ENCODE measurements around the gene GABBR2.
A peak's percentile ranks its signal among the peaks of the same experiment; 100 is the strongest.

GABBR2 gene

DNA sequence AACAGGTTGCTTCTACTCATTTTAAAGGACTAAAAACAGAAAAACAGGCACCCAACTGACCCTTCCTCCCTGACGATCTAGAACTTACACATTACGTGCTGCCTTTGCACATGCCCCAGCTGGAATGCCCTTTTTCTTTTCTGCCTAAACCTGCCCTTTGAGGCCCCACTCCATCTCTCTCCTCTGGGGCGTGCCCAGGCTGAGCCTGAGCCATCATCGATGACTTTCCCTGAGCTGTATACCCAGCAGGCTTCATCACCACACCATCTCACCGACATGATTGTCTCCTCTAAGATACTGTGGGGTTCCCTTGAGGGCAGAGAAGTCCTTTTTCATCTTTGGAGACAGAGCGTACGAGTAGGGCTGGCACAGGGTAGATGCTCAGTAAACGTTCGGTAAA lies 24.1 kb upstream of the GABBR2 start:
- H3K27ac ChIP-seq (ENCODE audit: poor library complexity, severe bottlenecking), result no peak overlapping the region
- no peak for DNase-seq (ENCODE audit: low spot score)
- peak; percentile 33; the same call in 1 of the 3 replicates for ATAC-seq (ENCODE audit: low read depth)
- H3K4me1 ChIP-seq (ENCODE audit: insufficient read depth, poor library complexity, severe bottlenecking), result no peaks in the 10 kb centered on the region
- no peak overlapping the region for H3K4me3 ChIP-seq (ENCODE audit: severe bottlenecking)
- no peaks in the 10 kb centered on the region for H3K9me3 ChIP-seq (ENCODE audit: severe bottlenecking)
- H3K36me3 ChIP-seq (ENCODE audit: low read depth), result no peaks in the 10 kb centered on the region
- no peaks in the 10 kb centered on the region for H3K27me3 ChIP-seq (ENCODE audit: insufficient read depth, poor library complexity, severe bottlenecking)
- TF ChIP-seq CTCF (IDR thresholded peaks at IDR 0.05; ENCODE audit: poor library complexity, severe bottlenecking), result no peak

DNA sequence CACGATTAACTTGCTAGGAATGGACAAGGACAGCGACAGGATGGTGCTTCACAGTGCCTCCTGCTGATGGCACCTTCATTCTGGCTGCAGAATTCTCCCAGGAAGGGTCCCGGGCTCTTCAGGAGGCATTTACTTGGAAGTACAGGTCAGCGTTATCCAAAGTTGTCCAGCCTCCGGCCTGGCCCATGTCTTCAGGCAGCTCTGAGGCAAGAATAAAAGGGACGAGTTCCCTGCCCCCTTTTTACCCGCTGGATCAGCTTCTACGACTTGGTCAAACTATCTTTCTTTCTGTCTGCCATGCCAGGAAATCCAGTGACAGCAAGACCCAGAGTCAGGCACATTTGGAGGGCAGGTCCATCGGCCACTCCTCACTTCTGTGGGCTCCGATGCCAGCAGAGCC lies 23.4 kb upstream of the GABBR2 start:
- H3K36me3 ChIP-seq (ENCODE audit: low read depth), result no peaks in the 10 kb centered on the region
- H3K27me3 ChIP-seq (ENCODE audit: insufficient read depth, poor library complexity, severe bottlenecking), result no peaks in the 10 kb centered on the region
- no peaks in the 10 kb centered on the region for H3K9me3 ChIP-seq (ENCODE audit: severe bottlenecking)
- H3K4me3 ChIP-seq (ENCODE audit: severe bottlenecking), result no peak overlapping the region
- ATAC-seq (ENCODE audit: low read depth), result no peak
- no peak for DNase-seq (ENCODE audit: low spot score)
- TF ChIP-seq CTCF (IDR thresholded peaks at IDR 0.05; ENCODE audit: poor library complexity, severe bottlenecking), result no peak
- no peak overlapping the region for H3K27ac ChIP-seq (ENCODE audit: poor library complexity, severe bottlenecking)
- no peaks in the 10 kb centered on the region for H3K4me1 ChIP-seq (ENCODE audit: insufficient read depth, poor library complexity, severe bottlenecking)

- H3K4me1 ChIP-seq (ENCODE audit: insufficient read depth, poor library complexity, severe bottlenecking), result no peaks in the 10 kb centered on the region
- no peak overlapping the region for H3K4me3 ChIP-seq (ENCODE audit: severe bottlenecking)
- H3K27ac ChIP-seq (ENCODE audit: poor library complexity, severe bottlenecking), result no peak overlapping the region
- H3K27me3 ChIP-seq (ENCODE audit: insufficient read depth, poor library complexity, severe bottlenecking), result no peaks in the 10 kb centered on the region
- no peaks in the 10 kb centered on the region for H3K36me3 ChIP-seq (ENCODE audit: low read depth)
- no peak for DNase-seq (ENCODE audit: low spot score)
- no peak for TF ChIP-seq CTCF (IDR thresholded peaks at IDR 0.05; ENCODE audit: poor library complexity, severe bottlenecking)
- ATAC-seq (ENCODE audit: low read depth), result no peak
- no peaks in the 10 kb centered on the region for H3K9me3 ChIP-seq (ENCODE audit: severe bottlenecking)
These were observed 22.1 kb upstream of the GABBR2 start for GRCh38 chr9:98730871-98731270.

- Histone ChIP-seq H3K4me1 (ENCODE audit: insufficient read depth, poor library complexity, severe bottlenecking) (no peaks in the 10 kb centered on the region), H3K4me3 (ENCODE audit: severe bottlenecking) (no peak overlapping the region), H3K27me3 (ENCODE audit: insufficient read depth, poor library complexity, severe bottlenecking) (peaks cover 8% of the 10 kb centered on the region), H3K27ac (ENCODE audit: poor library complexity, severe bottlenecking) (no peak overlapping the region), H3K36me3 (ENCODE audit: low read depth) (no peaks in the 10 kb centered on the region), H3K9me3 (ENCODE audit: severe bottlenecking) (no peaks in the 10 kb centered on the region)
- TF ChIP-seq CTCF (IDR thresholded peaks at IDR 0.05; ENCODE audit: poor library complexity, severe bottlenecking), result no peak
- ATAC-seq (ENCODE audit: low read depth) (no peak), DNase-seq (ENCODE audit: low spot score) (no peak)
These were observed 19.8 kb upstream of the GABBR2 start for GRCh38 chr9:98728500-98728899.

- no peaks in the 10 kb centered on the region for H3K36me3 ChIP-seq (ENCODE audit: low read depth)
- DNase-seq (ENCODE audit: low spot score) (no peak), ATAC-seq (ENCODE audit: low read depth) (no peak)
- H3K4me3 ChIP-seq (ENCODE audit: severe bottlenecking), result no peak overlapping the region
- H3K27me3 ChIP-seq (ENCODE audit: insufficient read depth, poor library complexity, severe bottlenecking), result peaks cover 8% of the 10 kb centered on the region
- no peak for TF ChIP-seq CTCF (IDR thresholded peaks at IDR 0.05; ENCODE audit: poor library complexity, severe bottlenecking)
- H3K4me1 ChIP-seq (ENCODE audit: insufficient read depth, poor library complexity, severe bottlenecking), result no peaks in the 10 kb centered on the region
- no peak overlapping the region for H3K27ac ChIP-seq (ENCODE audit: poor library complexity, severe bottlenecking)
- H3K9me3 ChIP-seq (ENCODE audit: severe bottlenecking), result no peaks in the 10 kb centered on the region
These were observed 18.7 kb upstream of the GABBR2 start for GRCh38 chr9:98727428-98727827.
